DOHH2 (cell line): ENCODE results near the gene EML3.

ENCODE experiments used
- H3F3A ChIP-seq: fragments of 200-600 bp; sonication (generic), shearing (Covaris generic); 2 replicates; pipeline ENCODE4 v1.6.0; 2016; ENCODE audit warnings: antibody characterized with exemption, mild to moderate bottlenecking; ENCODE audit not compliant: control insufficient read depth, insufficient read depth
- H3K27ac ChIP-seq: fragments of 200-600 bp; sonication (generic); 2 replicates; pipeline ENCODE4 v1.5.1; 2014; ENCODE audit warnings: low read depth, mild to moderate bottlenecking, low read length, moderate library complexity
- H3K27me3 ChIP-seq: fragments of 200-600 bp; sonication (generic); 2 replicates; pipeline ENCODE4 v1.6.1; 2014; ENCODE audit warnings: mild to moderate bottlenecking, low read length, mixed read lengths; ENCODE audit not compliant: control insufficient read depth
- H3K36me3 ChIP-seq: fragments of 200-600 bp; sonication (generic); 2 replicates; pipeline ENCODE4 v1.6.1; 2014; ENCODE audit warnings: mild to moderate bottlenecking, low read length, moderate library complexity, mixed read lengths; ENCODE audit not compliant: control insufficient read depth
- H3K4me1 ChIP-seq: fragments of 200-600 bp; sonication (generic); 2 replicates; pipeline ENCODE4 v1.6.1; 2014; ENCODE audit warnings: mild to moderate bottlenecking, low read length, mixed read lengths; ENCODE audit not compliant: control insufficient read depth
- H3K4me2 ChIP-seq: fragments of 200-600 bp; sonication (generic); 2 replicates; pipeline ENCODE4 v1.6.0; 2014; ENCODE audit warnings: mild to moderate bottlenecking, low read length, moderate library complexity
- H3K4me3 ChIP-seq: fragments of 200-600 bp; sonication (generic); 2 replicates; pipeline ENCODE4 v1.5.1; 2014; ENCODE audit warnings: mild to moderate bottlenecking, low read length, mixed read lengths
- H3K79me2 ChIP-seq: fragments of 200-600 bp; sonication (generic); 2 replicates; pipeline ENCODE4 v1.6.1; 2014; ENCODE audit warnings: mild to moderate bottlenecking, low read length, mixed read lengths; ENCODE audit not compliant: control insufficient read depth
- H3K9me2 ChIP-seq: fragments of 200-600 bp; sonication (generic); replicated peaks from 2 replicates; pipeline ENCODE4 v1.6.1; 2014; ENCODE audit warnings: mild to moderate bottlenecking, low read length, mixed read lengths; ENCODE audit not compliant: control insufficient read depth
- H3K9me3 ChIP-seq: fragments of 200-600 bp; sonication (generic); 2 replicates; pipeline ENCODE4 v1.6.1; 2014; ENCODE audit warnings: antibody characterized with exemption, low read length, mixed read lengths; ENCODE audit not compliant: control insufficient read depth, insufficient read depth
- H4K20me1 ChIP-seq: fragments of 200-600 bp; sonication (generic); 2 replicates; pipeline ENCODE4 v1.6.0; 2014; ENCODE audit warnings: low read depth, mild to moderate bottlenecking, antibody characterized with exemption, low read length, moderate library complexity; ENCODE audit not compliant: control insufficient read depth, insufficient read depth
- CTCF ChIP-seq: fragments of 200-600 bp; sonication (generic); IDR thresholded peaks from one replicate; pipeline ENCODE4 v1.5.1; 2014; ENCODE audit warnings: antibody characterized with exemption, mild to moderate bottlenecking, low read depth, low read length; ENCODE audit not compliant: poor library complexity, severe bottlenecking
- EZH2phosphoT487 ChIP-seq: fragments of 200-600 bp; sonication (generic); IDR thresholded peaks from 2 replicates; pipeline ENCODE4 v1.6.1; 2017; ENCODE audit warnings: borderline replicate concordance, mild to moderate bottlenecking, antibody characterized with exemption, low read length, moderate library complexity, mixed read lengths

The EML3 gene

GRCh38 chr11:62645946-62646824 is 33.6 kb upstream of the EML3 start, which contains the start of gene GANAB:
Gene GANAB (minus strand): TSS chr11:62646613. CDS start chr11:62646599, 14 bp downstream.
- Histone ChIP-seq H3K4me2 (peak within 1 kb of the TSS; percentile 87), H3K79me2 (peaks cover 84% of the 10 kb centered on the region), H4K20me1 (peaks cover 3% of the 10 kb centered on the region; the same call in 1 of the 2 replicates), H3K27ac (peak within 1 kb of the TSS; percentile 78), H3K9me3 (no peaks in the 10 kb centered on the region), H3K9me2 (no peaks in the 10 kb centered on the region), H3F3A (no peaks in the 10 kb centered on the region), H3K36me3 (peaks cover 72% of the 10 kb centered on the region), H3K27me3 (no peaks in the 10 kb centered on the region), H3K4me3 (peak within 1 kb of the TSS; percentile 97), H3K4me1 (peaks cover 29% of the 10 kb centered on the region)
- TF ChIP-seq CTCF = no peak
- TF ChIP-seq EZH2phosphoT487 = no peak

GRCh38 chr11:62645671-62645945 is 33.0 kb upstream of the EML3 start:
- peaks cover 84% of the 10 kb centered on the region for H3K79me2 ChIP-seq
- H4K20me1 ChIP-seq = peaks cover 3% of the 10 kb centered on the region; the same call in 1 of the 2 replicates
- H3K27me3 ChIP-seq = no peaks in the 10 kb centered on the region
- peaks cover 26% of the 10 kb centered on the region for H3K4me1 ChIP-seq
- no peaks in the 10 kb centered on the region for H3F3A ChIP-seq
- peaks cover 73% of the 10 kb centered on the region for H3K36me3 ChIP-seq
- H3K4me3 ChIP-seq = peak overlapping the region; percentile 97
- TF ChIP-seq CTCF (no peak), EZH2phosphoT487 (no peak)
- H3K27ac ChIP-seq = peak overlapping the region; percentile 78
- H3K4me2 ChIP-seq = peak overlapping the region; percentile 87
- H3K9me3 ChIP-seq = no peaks in the 10 kb centered on the region
- no peaks in the 10 kb centered on the region for H3K9me2 ChIP-seq

GRCh38 chr11:62644220-62644619 is 31.6 kb upstream of the EML3 start:
- Histone ChIP-seq H3K4me1 (peaks cover 25% of the 10 kb centered on the region), H3K79me2 (peaks cover 82% of the 10 kb centered on the region), H3K4me2 (no peak overlapping the region), H3K36me3 (peaks cover 70% of the 10 kb centered on the region), H3K27ac (no peak overlapping the region), H3K4me3 (no peak overlapping the region), H3K27me3 (no peaks in the 10 kb centered on the region), H4K20me1 (peaks cover 3% of the 10 kb centered on the region; the same call in 1 of the 2 replicates), H3F3A (no peaks in the 10 kb centered on the region), H3K9me2 (no peaks in the 10 kb centered on the region), H3K9me3 (no peaks in the 10 kb centered on the region)
- TF ChIP-seq CTCF (no peak), EZH2phosphoT487 (no peak)
